DOHH2 (cell line): ENCODE measurements around the gene CACNA2D4.

ENCODE experiments used
- H3F3A ChIP-seq: fragments of 200-600 bp; sonication (generic), shearing (Covaris generic); 2 replicates; pipeline ENCODE4 v1.6.0; 2016; ENCODE audit warnings: antibody characterized with exemption, mild to moderate bottlenecking; ENCODE audit not compliant: control insufficient read depth, insufficient read depth
- H3K27ac ChIP-seq: fragments of 200-600 bp; sonication (generic); 2 replicates; pipeline ENCODE4 v1.5.1; 2014; ENCODE audit warnings: low read depth, mild to moderate bottlenecking, low read length, moderate library complexity
- H3K27me3 ChIP-seq: fragments of 200-600 bp; sonication (generic); 2 replicates; pipeline ENCODE4 v1.6.1; 2014; ENCODE audit warnings: mild to moderate bottlenecking, low read length, mixed read lengths; ENCODE audit not compliant: control insufficient read depth
- H3K36me3 ChIP-seq: fragments of 200-600 bp; sonication (generic); 2 replicates; pipeline ENCODE4 v1.6.1; 2014; ENCODE audit warnings: mild to moderate bottlenecking, low read length, moderate library complexity, mixed read lengths; ENCODE audit not compliant: control insufficient read depth
- H3K4me1 ChIP-seq: fragments of 200-600 bp; sonication (generic); 2 replicates; pipeline ENCODE4 v1.6.1; 2014; ENCODE audit warnings: mild to moderate bottlenecking, low read length, mixed read lengths; ENCODE audit not compliant: control insufficient read depth
- H3K4me2 ChIP-seq: fragments of 200-600 bp; sonication (generic); 2 replicates; pipeline ENCODE4 v1.6.0; 2014; ENCODE audit warnings: mild to moderate bottlenecking, low read length, moderate library complexity
- H3K4me3 ChIP-seq: fragments of 200-600 bp; sonication (generic); 2 replicates; pipeline ENCODE4 v1.5.1; 2014; ENCODE audit warnings: mild to moderate bottlenecking, low read length, mixed read lengths
- H3K79me2 ChIP-seq: fragments of 200-600 bp; sonication (generic); 2 replicates; pipeline ENCODE4 v1.6.1; 2014; ENCODE audit warnings: mild to moderate bottlenecking, low read length, mixed read lengths; ENCODE audit not compliant: control insufficient read depth
- H3K9me2 ChIP-seq: fragments of 200-600 bp; sonication (generic); replicated peaks from 2 replicates; pipeline ENCODE4 v1.6.1; 2014; ENCODE audit warnings: mild to moderate bottlenecking, low read length, mixed read lengths; ENCODE audit not compliant: control insufficient read depth
- H3K9me3 ChIP-seq: fragments of 200-600 bp; sonication (generic); 2 replicates; pipeline ENCODE4 v1.6.1; 2014; ENCODE audit warnings: antibody characterized with exemption, low read length, mixed read lengths; ENCODE audit not compliant: control insufficient read depth, insufficient read depth
- H4K20me1 ChIP-seq: fragments of 200-600 bp; sonication (generic); 2 replicates; pipeline ENCODE4 v1.6.0; 2014; ENCODE audit warnings: low read depth, mild to moderate bottlenecking, antibody characterized with exemption, low read length, moderate library complexity; ENCODE audit not compliant: control insufficient read depth, insufficient read depth
- EZH2phosphoT487 ChIP-seq: fragments of 200-600 bp; sonication (generic); IDR thresholded peaks from 2 replicates; pipeline ENCODE4 v1.6.1; 2017; ENCODE audit warnings: borderline replicate concordance, mild to moderate bottlenecking, antibody characterized with exemption, low read length, moderate library complexity, mixed read lengths
- TF ChIP-seq, protein P1 (sequence below): fragments of 200-600 bp; sonication (generic); IDR thresholded peaks from one replicate; pipeline ENCODE4 v1.5.1; 2014; ENCODE audit warnings: antibody characterized with exemption, mild to moderate bottlenecking, low read depth, low read length; ENCODE audit not compliant: poor library complexity, severe bottlenecking

The CACNA2D4 gene

GRCh38 chr12:1744932-1745331 is 173.5 kb downstream of the CACNA2D4 start:
- no peak overlapping the region for H3K4me2 ChIP-seq
- no peak overlapping the region for H3K27ac ChIP-seq
- H3K36me3 ChIP-seq: peaks cover 34% of the 10 kb centered on the region
- peaks cover 11% of the 10 kb centered on the region for H4K20me1 ChIP-seq
- TF ChIP-seq, protein P1, sequence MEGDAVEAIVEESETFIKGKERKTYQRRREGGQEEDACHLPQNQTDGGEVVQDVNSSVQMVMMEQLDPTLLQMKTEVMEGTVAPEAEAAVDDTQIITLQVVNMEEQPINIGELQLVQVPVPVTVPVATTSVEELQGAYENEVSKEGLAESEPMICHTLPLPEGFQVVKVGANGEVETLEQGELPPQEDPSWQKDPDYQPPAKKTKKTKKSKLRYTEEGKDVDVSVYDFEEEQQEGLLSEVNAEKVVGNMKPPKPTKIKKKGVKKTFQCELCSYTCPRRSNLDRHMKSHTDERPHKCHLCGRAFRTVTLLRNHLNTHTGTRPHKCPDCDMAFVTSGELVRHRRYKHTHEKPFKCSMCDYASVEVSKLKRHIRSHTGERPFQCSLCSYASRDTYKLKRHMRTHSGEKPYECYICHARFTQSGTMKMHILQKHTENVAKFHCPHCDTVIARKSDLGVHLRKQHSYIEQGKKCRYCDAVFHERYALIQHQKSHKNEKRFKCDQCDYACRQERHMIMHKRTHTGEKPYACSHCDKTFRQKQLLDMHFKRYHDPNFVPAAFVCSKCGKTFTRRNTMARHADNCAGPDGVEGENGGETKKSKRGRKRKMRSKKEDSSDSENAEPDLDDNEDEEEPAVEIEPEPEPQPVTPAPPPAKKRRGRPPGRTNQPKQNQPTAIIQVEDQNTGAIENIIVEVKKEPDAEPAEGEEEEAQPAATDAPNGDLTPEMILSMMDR: no peak
- TF ChIP-seq EZH2phosphoT487: no peak
- H3K4me1 ChIP-seq: peaks cover 41% of the 10 kb centered on the region
- H3K9me3 ChIP-seq: peaks cover 17% of the 10 kb centered on the region; the same call in 1 of the 2 replicates
- H3K79me2 ChIP-seq: peaks cover 96% of the 10 kb centered on the region
- H3F3A ChIP-seq: peaks cover 15% of the 10 kb centered on the region
- no peak overlapping the region for H3K4me3 ChIP-seq
- H3K27me3 ChIP-seq: no peaks in the 10 kb centered on the region
- no peaks in the 10 kb centered on the region for H3K9me2 ChIP-seq
